Measurements from ENCODE around the gene NAALADL1. TPM values are rescaled to one million over a fixed set of nuclear protein-coding genes. Genes with fewer than 3 reads are reported as not detected.

Gene NAALADL1
- total RNA-seq, 1 experiment from 2014 or later, result 0.23 TPM

GRCh38 chr11:65063532-65063931 is 5.2 kb upstream of the NAALADL1 start:
- Histone ChIP-seq H3K4me3 (ENCODE audit: low read depth, low read length) (no peak overlapping the region), H3K9me3 (no peaks in the 10 kb centered on the region), H3K4me1 (no peaks in the 10 kb centered on the region), H3K36me3 (ENCODE audit: control insufficient read depth, insufficient read depth, low read length) (no peaks in the 10 kb centered on the region), H3K27me3 (replicated peaks; ENCODE audit: control insufficient read depth, insufficient read depth, low read length) (no peaks in the 10 kb centered on the region)
- intact Hi-C loops (cut with micrococcal nuclease; ENCODE audit: unreplicated experiment), result no loop called here
- H3K4me1 Mint-ChIP-seq (ENCODE audit: low read depth, unreplicated experiment), result no peaks in the 10 kb centered on the region
- no TSS peak for BruUV-seq (replicated peaks)
- H3K4me3 Mint-ChIP-seq (ENCODE audit: unreplicated experiment), result no peak overlapping the region
- ChIA-PET POLR2A (no interaction called here), CTCF (interaction anchor here (0.6 to 1.6 kb wide), 2 partner anchors 219 to 800 kb away, joined by 3 to 6 read pairs; partner anchors contain the start of gene CDC42BPG)
- H3K36me3 Mint-ChIP-seq (ENCODE audit: insufficient read depth, unreplicated experiment), result no peaks in the 10 kb centered on the region
- no peak for TF ChIP-seq CTCF (IDR thresholded peaks at IDR 0.05; ENCODE audit: insufficient read depth in 1 of 2, low read depth in 1 of 2, low read length in 1 of 2, severe bottlenecking in 1 of 2, unreplicated experiment in 1 of 2)
- no peak for DNase-seq
- H3K9me3 Mint-ChIP-seq (ENCODE audit: unreplicated experiment), result no peaks in the 10 kb centered on the region
- no peak overlapping the region for H3K27ac Mint-ChIP-seq (ENCODE audit: unreplicated experiment)
- no peaks in the 10 kb centered on the region for H3K27me3 Mint-ChIP-seq (ENCODE audit: insufficient read depth, unreplicated experiment)

- DNase-seq, result peak in 1 of 2 experiments; percentile 38
- Mint-ChIP-seq H3K36me3 (ENCODE audit: insufficient read depth, unreplicated experiment) (no peaks in the 10 kb centered on the region), H3K4me1 (ENCODE audit: low read depth, unreplicated experiment) (no peaks in the 10 kb centered on the region), H3K4me3 (ENCODE audit: unreplicated experiment) (no peak overlapping the region), H3K27ac (ENCODE audit: unreplicated experiment) (no peak overlapping the region), H3K27me3 (ENCODE audit: insufficient read depth, unreplicated experiment) (no peaks in the 10 kb centered on the region), H3K9me3 (ENCODE audit: unreplicated experiment) (no peaks in the 10 kb centered on the region)
- CTCF ChIA-PET, result no interaction called here
- intact Hi-C loops (cut with micrococcal nuclease; ENCODE audit: unreplicated experiment), result loop anchor here (1.0 kb wide), 1 partner anchor 48 kb away; no protein-coding TSS in a partner anchor
- Histone ChIP-seq H3K27me3 (replicated peaks; ENCODE audit: control insufficient read depth, insufficient read depth, low read length) (no peaks in the 10 kb centered on the region), H3K4me3 (ENCODE audit: low read depth, low read length) (no peak overlapping the region), H3K4me1 (no peaks in the 10 kb centered on the region), H3K9me3 (no peaks in the 10 kb centered on the region), H3K36me3 (ENCODE audit: control insufficient read depth, insufficient read depth, low read length) (no peaks in the 10 kb centered on the region)
- peak; percentile 11 for TF ChIP-seq CTCF (IDR thresholded peaks at IDR 0.05; ENCODE audit: insufficient read depth in 1 of 2, low read depth in 1 of 2, low read length in 1 of 2, severe bottlenecking in 1 of 2, unreplicated experiment in 1 of 2)
- no TSS peak for BruUV-seq (replicated peaks)
- POLR2A ChIA-PET, result no interaction called here
Observed at GRCh38 chr11:65060913-65061408, 2.6 kb upstream of the NAALADL1 start.

- ChIA-PET CTCF (no interaction called here), POLR2A (no interaction called here)
- H3K9me3 ChIP-seq, result no peaks in the 10 kb centered on the region
- no peaks in the 10 kb centered on the region for H3K9me3 Mint-ChIP-seq (ENCODE audit: unreplicated experiment)
- no TSS peak for BruUV-seq (replicated peaks)
- no peak overlapping the region for H3K4me3 ChIP-seq (ENCODE audit: low read depth, low read length)
- intact Hi-C loops (cut with micrococcal nuclease; ENCODE audit: unreplicated experiment), result no loop called here
- no peaks in the 10 kb centered on the region for H3K27me3 Mint-ChIP-seq (ENCODE audit: insufficient read depth, unreplicated experiment)
- H3K27ac Mint-ChIP-seq (ENCODE audit: unreplicated experiment), result no peak overlapping the region
- H3K36me3 ChIP-seq (ENCODE audit: control insufficient read depth, insufficient read depth, low read length), result no peaks in the 10 kb centered on the region
- no peak for DNase-seq
- H3K4me3 Mint-ChIP-seq (ENCODE audit: unreplicated experiment), result no peak overlapping the region
- H3K36me3 Mint-ChIP-seq (ENCODE audit: insufficient read depth, unreplicated experiment), result no peaks in the 10 kb centered on the region
- no peaks in the 10 kb centered on the region for H3K27me3 ChIP-seq (replicated peaks; ENCODE audit: control insufficient read depth, insufficient read depth, low read length)
- no peak for TF ChIP-seq CTCF (IDR thresholded peaks at IDR 0.05; ENCODE audit: insufficient read depth in 1 of 2, low read depth in 1 of 2, low read length in 1 of 2, severe bottlenecking in 1 of 2, unreplicated experiment in 1 of 2)
- no peaks in the 10 kb centered on the region for H3K4me1 ChIP-seq
- no peaks in the 10 kb centered on the region for H3K4me1 Mint-ChIP-seq (ENCODE audit: low read depth, unreplicated experiment)
Observed at GRCh38 chr11:65059959-65060824, 1.8 kb upstream of the NAALADL1 start.
